HCT116 (cell line): ENCODE results near the gene MAP9.

Experiments
- ATF3 ChIP-seq: IDR thresholded peaks from 2 replicates; pipeline ENCODE4 v1.6.1; 2012
- CEBPB ChIP-seq: IDR thresholded peaks from 2 replicates; pipeline ENCODE4 v1.6.1; 2012; ENCODE audit warnings: low read depth
- CTCF ChIP-seq, 3 experiments: fragments of 200-600 bp in 1 of 3; sonication (generic) in 1 of 3; IDR thresholded peaks in 2 of 3; conservative IDR thresholded peaks in 1 of 3; 2 replicates each; pipeline ENCODE4 v1.5.1; 2012 to 2017; ENCODE audit warnings: low read depth in 2 of 3, low read length in 2 of 3, antibody characterized with exemption in 1 of 3, borderline replicate concordance in 1 of 3, control low read depth in 1 of 3, mild to moderate bottlenecking in 1 of 3, mixed read lengths in 1 of 3, mixed run types in 1 of 3, moderate library complexity in 1 of 3; ENCODE audit not compliant: insufficient read depth in 1 of 3
- EGR1 ChIP-seq: IDR thresholded peaks from 2 replicates; pipeline ENCODE4 v1.6.1; 2012; ENCODE audit warnings: low read depth
- EZH2 ChIP-seq: fragments of 200-600 bp; sonication (generic); IDR thresholded peaks from 2 replicates; pipeline ENCODE4 v1.6.1; 2017; ENCODE audit warnings: antibody characterized with exemption, mixed run types
- EZH2phosphoT487 ChIP-seq: fragments of 200-600 bp; IDR thresholded peaks from 2 replicates; pipeline ENCODE4 v1.6.1; 2018; ENCODE audit warnings: antibody characterized with exemption, borderline replicate concordance
- POLR2A ChIP-seq: IDR thresholded peaks from 2 replicates; pipeline ENCODE4 v1.7.0; 2011; ENCODE audit warnings: borderline replicate concordance; ENCODE audit not compliant: insufficient read depth, insufficient read length; ENCODE audit errors: extremely low read depth
- POLR2AphosphoS5 ChIP-seq: IDR thresholded peaks from 2 replicates; pipeline ENCODE4 v1.6.1; 2011; ENCODE audit warnings: mild to moderate bottlenecking, low read depth, low read length, moderate library complexity
- RAD21 ChIP-seq: IDR thresholded peaks from 2 replicates; pipeline ENCODE4 v1.6.1; 2012; ENCODE audit warnings: low read depth, mild to moderate bottlenecking
- SRF ChIP-seq: IDR thresholded peaks from 2 replicates; pipeline ENCODE4 v1.6.1; 2012; ENCODE audit warnings: low read depth
- YY1 ChIP-seq: IDR thresholded peaks from 2 replicates; pipeline ENCODE4 v1.6.1; 2011; ENCODE audit warnings: low read length, low read depth, moderate library complexity, mild to moderate bottlenecking; ENCODE audit not compliant: insufficient replicate concordance; ENCODE audit errors: extremely low read depth
- ZBTB33 ChIP-seq: IDR thresholded peaks from 2 replicates; pipeline ENCODE4 v1.6.1; 2011; ENCODE audit warnings: mild to moderate bottlenecking, low read length, moderate library complexity; ENCODE audit not compliant: insufficient replicate concordance; ENCODE audit errors: extremely low read depth

GRCh38 chr4:155383541-155383940 lies 6.8 kb upstream of the MAP9 start:
- TF ChIP-seq CEBPB (no peak), EGR1 (no peak), YY1 (no peak), CTCF (IDR thresholded peaks at IDR 0.05 in 2 of 3, conservative IDR thresholded peaks at IDR 0.05 in 1 of 3; ENCODE audit: borderline replicate concordance in 1 of 3, insufficient read depth in 1 of 3, low read depth in 2 of 3, low read length in 2 of 3) (no peak), EZH2 (no peak), POLR2A (no peak), POLR2AphosphoS5 (no peak), RAD21 (no peak), ATF3 (no peak), ZBTB33 (no peak), SRF (no peak), EZH2phosphoT487 (no peak)
